ENCODE results near the gene JMJD8. TPM values are rescaled to one million over a fixed set of nuclear protein-coding genes. Genes with fewer than 3 reads are reported as not detected.
"Not testable (repeated sequence)": the region's sequence is repeated elsewhere in the genome, so short reads cannot be mapped to it uniquely, and the experiment has no call there.

The JMJD8 gene
- polyA plus RNA-seq, 4 donors: 44.5 to 67.9 (median 60.9) TPM

- DNase-seq (ENCODE audit: low read depth in 4 of 4, low spot score in 3 of 4): no peak
These were observed 38.9 kb upstream of the JMJD8 start for GRCh38 chr16:722835-723633.

DNA sequence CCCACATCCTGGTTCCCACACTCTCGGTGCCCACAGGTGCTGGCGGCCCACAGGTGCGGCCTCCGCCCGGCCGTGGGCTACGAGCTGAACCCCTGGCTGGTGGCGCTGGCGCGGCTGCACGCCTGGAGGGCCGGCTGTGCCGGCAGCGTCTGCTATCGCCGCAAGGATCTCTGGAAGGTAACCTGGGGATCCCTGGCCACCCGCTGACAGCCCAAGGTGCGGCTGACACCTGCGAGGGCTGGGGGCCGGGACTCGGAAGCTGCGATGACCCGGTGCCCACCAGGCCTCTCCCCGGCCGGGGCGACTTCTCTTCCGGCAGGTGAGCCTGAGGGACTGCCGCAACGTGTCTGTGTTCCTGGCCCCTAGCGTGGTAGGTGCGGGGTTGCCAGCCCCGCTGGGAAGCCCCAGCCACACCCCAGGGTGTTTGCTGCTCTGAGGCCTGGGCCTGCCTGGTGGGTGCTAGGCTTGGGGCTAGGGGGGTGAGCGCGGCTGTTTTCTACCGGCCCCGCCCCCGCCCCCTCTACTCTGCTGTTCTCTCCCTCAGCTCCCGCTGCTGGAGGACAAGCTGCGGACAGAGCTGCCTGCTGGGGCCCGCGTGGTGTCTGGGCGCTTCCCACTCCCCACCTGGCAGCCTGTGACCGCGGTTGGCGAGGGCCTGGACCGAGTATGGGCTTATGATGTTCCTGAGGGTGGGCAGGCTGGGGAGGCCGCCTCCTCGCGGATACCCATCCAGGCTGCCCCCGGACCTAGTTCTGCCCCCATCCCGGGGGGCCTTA is 37.8 kb upstream of the JMJD8 start:
- DNase-seq (ENCODE audit: low read depth in 4 of 4, low spot score in 3 of 4): no peak

DNA sequence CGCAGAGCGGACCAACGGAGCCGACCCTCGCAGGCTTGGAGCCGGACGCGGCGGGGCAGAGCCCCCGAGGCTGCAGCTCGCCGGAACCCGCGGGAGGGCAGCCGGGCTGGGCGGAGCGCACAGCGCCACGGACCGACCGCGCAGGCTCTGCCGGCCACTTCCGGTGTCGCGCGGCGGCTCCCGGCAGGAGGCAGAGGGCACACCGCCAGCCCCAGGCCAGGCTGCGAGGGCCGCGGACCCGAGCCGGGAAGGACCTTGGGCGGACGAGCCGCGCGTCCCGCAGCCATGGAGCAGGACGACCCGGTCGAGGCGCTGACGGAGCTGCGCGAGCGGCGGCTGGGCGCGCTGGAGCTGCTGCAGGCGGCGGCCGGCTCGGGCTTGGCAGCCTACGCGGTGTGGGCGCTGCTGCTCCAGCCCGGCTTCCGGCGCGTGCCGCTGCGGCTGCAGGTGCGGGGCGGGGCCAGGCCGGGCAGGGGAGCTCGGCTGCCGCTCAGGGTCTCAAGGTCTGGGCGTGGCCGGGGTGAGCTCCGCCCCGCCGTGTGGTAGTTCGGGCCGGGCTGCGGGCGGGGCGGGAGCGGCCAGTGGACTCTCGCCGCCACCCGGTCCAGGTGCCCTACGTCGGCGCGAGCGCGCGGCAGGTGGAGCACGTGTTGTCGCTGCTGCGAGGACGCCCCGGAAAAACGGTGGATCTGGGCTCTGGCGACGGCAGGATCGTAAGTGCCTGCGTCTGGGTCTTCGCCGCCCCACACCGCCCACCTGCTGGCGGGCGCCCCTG is 37.0 kb upstream of the JMJD8 start, which contains the start of gene ANTKMT:
Gene ANTKMT (plus strand): TSS at position 157 of the 775 bp plus-strand sequence. CDS start 129 bp downstream, at position 286.
- peak in 1 of 4 donors; percentile 59 for DNase-seq (ENCODE audit: low read depth in 4 of 4, low spot score in 3 of 4)

- no peak for DNase-seq (ENCODE audit: low read depth in 4 of 4, low spot score in 3 of 4)
These were observed 36.4 kb upstream of the JMJD8 start for GRCh38 chr16:720447-720989.

DNA sequence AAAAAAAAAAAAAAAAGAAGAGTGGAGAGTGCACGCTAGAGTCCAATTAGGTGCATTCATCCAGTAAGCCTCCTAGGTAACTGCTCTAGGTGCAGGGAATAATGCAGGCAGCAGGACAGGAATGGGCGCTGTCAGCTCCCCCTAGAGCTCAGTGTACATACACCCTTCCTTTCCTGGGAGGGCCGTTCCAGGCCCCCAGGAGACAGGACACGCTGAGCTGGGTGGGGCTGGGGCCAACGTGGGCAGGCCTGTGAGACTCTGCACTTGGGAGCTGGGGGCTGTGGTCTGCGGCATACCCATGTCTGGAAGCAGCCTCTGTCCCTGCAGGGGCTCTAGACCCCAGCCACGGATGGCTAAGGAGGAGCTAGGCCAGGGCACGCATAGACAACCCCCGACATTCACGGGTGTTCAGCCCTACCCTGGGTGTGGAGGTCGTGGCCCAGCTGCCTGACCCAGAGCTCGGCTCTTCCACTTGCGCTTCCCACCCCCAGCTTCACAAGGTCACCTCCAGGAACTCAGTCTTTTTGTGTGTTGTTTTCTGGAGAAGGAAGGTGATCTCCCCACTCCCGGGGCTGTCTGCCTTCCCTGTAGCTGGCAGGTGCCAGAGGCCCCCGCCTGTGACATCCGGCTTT is 35.8 kb upstream of the JMJD8 start:
- DNase-seq (ENCODE audit: low read depth in 4 of 4, low spot score in 3 of 4): no peak

DNA sequence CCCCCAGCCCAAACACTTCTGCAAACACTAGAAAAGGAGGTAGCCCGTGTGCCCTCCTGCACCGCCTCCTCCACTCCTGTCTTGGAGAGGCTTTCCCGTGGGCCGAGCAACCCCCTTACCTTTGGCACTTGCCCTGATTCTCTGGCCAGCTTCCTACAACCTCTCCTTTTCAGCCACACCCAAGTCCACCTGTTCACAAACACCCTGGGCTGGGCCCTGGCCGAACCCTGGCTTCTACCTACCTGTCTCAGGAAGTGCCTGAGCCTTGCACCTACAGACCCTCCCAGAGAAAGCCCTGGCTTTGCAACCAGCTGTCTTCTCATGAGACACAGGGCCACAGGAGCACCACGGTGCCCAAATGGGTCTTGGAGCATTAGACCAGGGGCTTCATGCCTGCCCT is 34.8 kb upstream of the JMJD8 start:
- no peak for DNase-seq (ENCODE audit: low read depth in 4 of 4, low spot score in 3 of 4)

GRCh38 chr16:718389-718788 is 34.3 kb upstream of the JMJD8 start:
- DNase-seq (ENCODE audit: low read depth in 4 of 4, low spot score in 3 of 4): no peak

- DNase-seq (ENCODE audit: low read depth in 4 of 4, low spot score in 3 of 4): no peak
These were observed 33.5 kb upstream of the JMJD8 start for GRCh38 chr16:717450-718245.

DNA sequence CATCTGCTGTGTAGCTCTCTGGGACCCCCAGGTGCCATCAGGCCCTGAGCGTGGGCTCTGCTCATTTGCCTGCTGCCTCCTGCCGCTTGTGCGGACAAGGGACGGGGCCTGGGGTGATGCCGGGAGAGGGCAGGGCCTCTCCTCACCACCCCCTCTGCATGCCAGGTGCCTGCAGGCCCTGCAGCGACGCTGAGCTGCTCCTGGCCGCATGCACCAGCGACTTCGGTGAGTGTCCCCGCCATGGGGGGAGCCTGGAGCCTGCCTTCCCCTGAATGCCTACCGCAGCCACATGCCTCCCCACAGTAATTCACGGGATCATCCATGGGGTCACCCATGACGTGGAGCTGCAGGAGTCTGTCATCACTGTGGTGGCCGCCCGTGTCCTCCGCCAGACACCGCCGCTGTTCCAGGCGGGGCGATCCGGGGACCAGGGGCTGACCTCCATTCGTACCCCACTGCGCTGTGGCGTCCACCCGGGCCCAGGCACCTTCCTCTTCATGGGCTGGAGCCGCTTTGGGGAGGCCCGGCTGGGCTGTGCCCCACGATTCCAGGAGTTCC is 32.7 kb upstream of the JMJD8 start:
- no peak for DNase-seq (ENCODE audit: low read depth in 4 of 4, low spot score in 3 of 4)

DNA sequence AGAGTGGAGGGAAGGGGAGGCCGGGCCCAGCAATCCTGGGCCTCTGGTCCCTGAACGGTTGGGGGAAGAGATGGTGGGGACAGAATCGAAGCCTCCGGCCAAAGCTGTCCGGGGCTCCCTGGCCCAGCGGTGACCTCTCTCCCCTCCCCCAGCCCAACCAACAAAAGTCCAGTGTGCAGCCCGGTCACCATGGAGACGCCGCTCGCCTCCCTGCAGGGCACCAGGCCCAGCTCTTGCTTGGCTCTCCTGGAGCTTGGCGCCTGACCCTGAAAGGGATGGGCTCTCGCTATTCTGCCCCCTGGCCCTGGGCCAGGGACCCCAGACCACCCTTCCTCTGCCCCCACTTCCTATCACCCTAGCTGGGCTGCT is 32.0 kb upstream of the JMJD8 start:
- no peak for DNase-seq (ENCODE audit: low read depth in 4 of 4, low spot score in 3 of 4)

- no peak for DNase-seq (ENCODE audit: low read depth in 4 of 4, low spot score in 3 of 4)
These were observed 31.5 kb upstream of the JMJD8 start for GRCh38 chr16:715477-716199.

- DNase-seq (ENCODE audit: low read depth in 4 of 4, low spot score in 3 of 4): peak in 2 of 4 donors; percentile 67 to 75
These were observed 30.7 kb upstream of the JMJD8 start, which contains the start of gene METRN for GRCh38 chr16:714558-715476. METRN (plus strand) TSS chr16:715118; CDS start chr16:715290, 172 bp downstream.

- DNase-seq (ENCODE audit: low read depth in 4 of 4, low spot score in 3 of 4): no peak
These were observed 29.9 kb upstream of the JMJD8 start for GRCh38 chr16:714079-714478.

- not testable (repeated sequence) for DNase-seq (ENCODE audit: low read depth in 4 of 4, low spot score in 3 of 4)
These were observed 28.7 kb upstream of the JMJD8 start for GRCh38 chr16:712740-713250.

- DNase-seq (ENCODE audit: low read depth in 4 of 4, low spot score in 3 of 4): no peak
These were observed 27.6 kb upstream of the JMJD8 start for GRCh38 chr16:711548-712320.

DNA sequence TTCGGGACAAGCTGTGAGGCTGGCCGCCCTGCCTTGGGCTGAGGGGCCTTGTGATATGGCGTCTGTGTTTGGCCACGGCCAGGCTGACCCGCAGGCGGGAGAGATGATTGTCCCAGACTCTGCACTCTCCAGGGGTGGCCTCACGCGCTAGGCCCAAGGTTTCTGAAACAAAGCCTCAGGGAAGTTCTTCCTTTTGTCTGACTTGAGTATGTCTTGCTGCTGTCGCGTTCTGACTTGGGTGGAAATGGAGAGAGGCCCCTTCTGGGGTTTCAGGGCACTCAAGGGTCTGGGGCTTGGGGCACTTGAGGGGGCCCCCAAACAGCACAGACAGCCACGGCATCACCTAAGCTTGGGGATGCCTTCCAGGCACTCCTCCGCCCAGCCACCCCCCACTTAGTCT is 26.9 kb upstream of the JMJD8 start:
- DNase-seq (ENCODE audit: low read depth in 4 of 4, low spot score in 3 of 4): no peak
